WTC11 (cell line): ENCODE measurements around the gene FLNA. TPM values are rescaled to one million over a fixed set of nuclear protein-coding genes. Genes with fewer than 3 reads are reported as not detected.

ENCODE experiments used
- ATAC-seq: fragments of 200-7000 bp; cut with Tn5 transposase; 2 replicates; pipeline ENCODE4 v1.10.0; 2021; ENCODE audit warnings: mild to moderate bottlenecking, moderate library complexity
- CTCF ChIA-PET: fragments of 300-600 bp; sonication (Branson Sonifier 250); formaldehyde crosslinking; loops from one replicate; lab custom pipeline; 2021; ENCODE audit warnings: antibody characterized with exemption; lab: Charles Lee
- POLR2A ChIA-PET: fragments of 350-600 bp; sonication (Branson Sonifier 250); formaldehyde crosslinking; loops from one replicate; lab custom pipeline; 2021; ENCODE audit warnings: antibody characterized with exemption; lab: Charles Lee
- DNase-seq: peaks from one replicate; pipeline ENCODE4 v3.0.0; 2021; ENCODE audit warnings: low spot score
- H3K27ac Mint-ChIP-seq: 2 replicates; pipeline ENCODE4 v1.8.0; 2021; ENCODE audit warnings: mixed read lengths
- H3K27me3 Mint-ChIP-seq: 2 replicates; pipeline ENCODE4 v1.8.0; 2021; ENCODE audit warnings: low read depth, mild to moderate bottlenecking, moderate library complexity, mixed read lengths
- H3K36me3 Mint-ChIP-seq: 2 replicates; pipeline ENCODE4 v1.8.0; 2021; ENCODE audit warnings: mixed read lengths
- H3K4me1 Mint-ChIP-seq: 2 replicates; pipeline ENCODE4 v1.8.0; 2022; ENCODE audit warnings: mixed read lengths
- H3K4me3 Mint-ChIP-seq: 2 replicates; pipeline ENCODE4 v1.8.0; 2021; ENCODE audit warnings: mild to moderate bottlenecking, moderate library complexity, mixed read lengths
- H3K9me3 Mint-ChIP-seq: 2 replicates; pipeline ENCODE4 v1.8.0; 2021; ENCODE audit warnings: mixed read lengths
- ATF6 ChIP-seq: sonication (generic); formaldehyde crosslinking; IDR thresholded peaks from 2 replicates; pipeline ENCODE4 v1.8.1; 2023; ENCODE audit warnings: mild to moderate bottlenecking, missing genetic modification reagents
- EMX1 ChIP-seq: fragments of 250-450 bp; sonication (Bioruptor Pico); IDR thresholded peaks from 2 replicates; pipeline ENCODE4 v1.8.0; 2021; ENCODE audit warnings: mild to moderate bottlenecking
- ERG ChIP-seq: fragments of 250-450 bp; sonication (Bioruptor Pico); IDR thresholded peaks from 2 replicates; pipeline ENCODE4 v1.8.0; 2021; ENCODE audit warnings: mild to moderate bottlenecking
- HMGA2 ChIP-seq: fragments of 250-450 bp; sonication (Bioruptor Pico); IDR thresholded peaks from 2 replicates; pipeline ENCODE4 v1.4.0; 2021; ENCODE audit warnings: mild to moderate bottlenecking, moderate library complexity
- KAT7 ChIP-seq: sonication (generic); formaldehyde crosslinking; IDR thresholded peaks from 2 replicates; pipeline ENCODE4 v1.8.1; 2023; ENCODE audit warnings: missing genetic modification reagents, mild to moderate bottlenecking, borderline replicate concordance
- PRRX2 ChIP-seq: fragments of 250-450 bp; sonication (Bioruptor Pico); IDR thresholded peaks from 2 replicates; pipeline ENCODE4 v1.8.0; 2021; ENCODE audit warnings: mild to moderate bottlenecking
- RORB ChIP-seq: fragments of 250-450 bp; sonication (Bioruptor Pico); IDR thresholded peaks from 2 replicates; pipeline ENCODE4 v1.9.0; 2021; ENCODE audit warnings: mild to moderate bottlenecking
- SOX15 ChIP-seq: fragments of 250-450 bp; sonication (Bioruptor Pico); IDR thresholded peaks from 2 replicates; pipeline ENCODE4 v1.9.0; 2021; ENCODE audit warnings: mild to moderate bottlenecking
- TCF7 ChIP-seq: sonication (generic); formaldehyde crosslinking; IDR thresholded peaks from 2 replicates; pipeline ENCODE4 v1.8.0; 2022; ENCODE audit warnings: mild to moderate bottlenecking, low read depth, missing genetic modification reagents, moderate library complexity
- TEAD1 ChIP-seq: sonication (generic); formaldehyde crosslinking; IDR thresholded peaks from 2 replicates; pipeline ENCODE4 v1.8.0; 2022; ENCODE audit warnings: mild to moderate bottlenecking, missing genetic modification reagents
- ZBTB43 ChIP-seq: sonication (generic); formaldehyde crosslinking; IDR thresholded peaks from 2 replicates; pipeline ENCODE4 v1.8.1; 2023; ENCODE audit warnings: mild to moderate bottlenecking, missing genetic modification reagents
- ZNF219 ChIP-seq: sonication (generic); formaldehyde crosslinking; IDR thresholded peaks from 2 replicates; pipeline ENCODE4 v1.8.0; 2023; ENCODE audit warnings: missing genetic modification reagents, mild to moderate bottlenecking, borderline replicate concordance
- ZNF396 ChIP-seq: fragments of 250-450 bp; sonication (Bioruptor Pico); IDR thresholded peaks from 2 replicates; pipeline ENCODE4 v1.8.0; 2021; ENCODE audit warnings: mild to moderate bottlenecking, moderate library complexity, borderline replicate concordance
- total RNA-seq: library from RNA; stranded (reverse); gene quantifications from 3 replicates; pipeline ENCODE4 v1.2.3, GENCODE V29; 2021
- TF ChIP-seq, protein P1 (sequence below): sonication (generic); formaldehyde crosslinking; IDR thresholded peaks from 2 replicates; pipeline ENCODE4 v1.8.1; 2022; ENCODE audit warnings: low read depth, mild to moderate bottlenecking, moderate library complexity, missing genetic modification reagents, borderline replicate concordance
- TF ChIP-seq, protein P2 (sequence below): sonication (generic); formaldehyde crosslinking; IDR thresholded peaks from 2 replicates; pipeline ENCODE4 v1.8.0; 2022; ENCODE audit warnings: mild to moderate bottlenecking, missing genetic modification reagents
- TF ChIP-seq, protein P3 (sequence below): sonication (generic); formaldehyde crosslinking; IDR thresholded peaks from 2 replicates; pipeline ENCODE4 v1.8.0; 2022; ENCODE audit warnings: mild to moderate bottlenecking, missing genetic modification reagents
- TF ChIP-seq, protein P4 (sequence below): fragments of 250-450 bp; sonication (Bioruptor Pico); conservative IDR thresholded peaks from 2 replicates; pipeline ENCODE4 v1.9.0; 2021; ENCODE audit warnings: mild to moderate bottlenecking

The FLNA gene
- total RNA-seq, 1 experiment from 2014 or later = 1,017 TPM

- no peak for TF ChIP-seq ERG
- TF ChIP-seq TCF7 (CRISPR knock-in tag) = no peak
- no peak for TF ChIP-seq KAT7 (CRISPR knock-in tag)
- TF ChIP-seq PRRX2 (CRISPR knock-in tag) = no peak
- TF ChIP-seq, protein P1, sequence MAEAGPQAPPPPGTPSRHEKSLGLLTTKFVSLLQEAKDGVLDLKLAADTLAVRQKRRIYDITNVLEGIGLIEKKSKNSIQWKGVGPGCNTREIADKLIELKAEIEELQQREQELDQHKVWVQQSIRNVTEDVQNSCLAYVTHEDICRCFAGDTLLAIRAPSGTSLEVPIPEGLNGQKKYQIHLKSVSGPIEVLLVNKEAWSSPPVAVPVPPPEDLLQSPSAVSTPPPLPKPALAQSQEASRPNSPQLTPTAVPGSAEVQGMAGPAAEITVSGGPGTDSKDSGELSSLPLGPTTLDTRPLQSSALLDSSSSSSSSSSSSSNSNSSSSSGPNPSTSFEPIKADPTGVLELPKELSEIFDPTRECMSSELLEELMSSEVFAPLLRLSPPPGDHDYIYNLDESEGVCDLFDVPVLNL (CRISPR knock-in tag) = no peak
- TF ChIP-seq HMGA2 (CRISPR knock-in tag) = no peak
- TF ChIP-seq EMX1 = no peak
- TF ChIP-seq ZNF396 (CRISPR knock-in tag) = no peak
- TF ChIP-seq, protein P2, sequence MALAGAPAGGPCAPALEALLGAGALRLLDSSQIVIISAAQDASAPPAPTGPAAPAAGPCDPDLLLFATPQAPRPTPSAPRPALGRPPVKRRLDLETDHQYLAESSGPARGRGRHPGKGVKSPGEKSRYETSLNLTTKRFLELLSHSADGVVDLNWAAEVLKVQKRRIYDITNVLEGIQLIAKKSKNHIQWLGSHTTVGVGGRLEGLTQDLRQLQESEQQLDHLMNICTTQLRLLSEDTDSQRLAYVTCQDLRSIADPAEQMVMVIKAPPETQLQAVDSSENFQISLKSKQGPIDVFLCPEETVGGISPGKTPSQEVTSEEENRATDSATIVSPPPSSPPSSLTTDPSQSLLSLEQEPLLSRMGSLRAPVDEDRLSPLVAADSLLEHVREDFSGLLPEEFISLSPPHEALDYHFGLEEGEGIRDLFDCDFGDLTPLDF (CRISPR knock-in tag) = no peak
- TF ChIP-seq ZNF219 = no peak
- TF ChIP-seq, protein P3, sequence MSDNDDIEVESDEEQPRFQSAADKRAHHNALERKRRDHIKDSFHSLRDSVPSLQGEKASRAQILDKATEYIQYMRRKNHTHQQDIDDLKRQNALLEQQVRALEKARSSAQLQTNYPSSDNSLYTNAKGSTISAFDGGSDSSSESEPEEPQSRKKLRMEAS (CRISPR knock-in tag) = no peak
- no peak for TF ChIP-seq SOX15 (CRISPR knock-in tag)
- TF ChIP-seq, protein P4, sequence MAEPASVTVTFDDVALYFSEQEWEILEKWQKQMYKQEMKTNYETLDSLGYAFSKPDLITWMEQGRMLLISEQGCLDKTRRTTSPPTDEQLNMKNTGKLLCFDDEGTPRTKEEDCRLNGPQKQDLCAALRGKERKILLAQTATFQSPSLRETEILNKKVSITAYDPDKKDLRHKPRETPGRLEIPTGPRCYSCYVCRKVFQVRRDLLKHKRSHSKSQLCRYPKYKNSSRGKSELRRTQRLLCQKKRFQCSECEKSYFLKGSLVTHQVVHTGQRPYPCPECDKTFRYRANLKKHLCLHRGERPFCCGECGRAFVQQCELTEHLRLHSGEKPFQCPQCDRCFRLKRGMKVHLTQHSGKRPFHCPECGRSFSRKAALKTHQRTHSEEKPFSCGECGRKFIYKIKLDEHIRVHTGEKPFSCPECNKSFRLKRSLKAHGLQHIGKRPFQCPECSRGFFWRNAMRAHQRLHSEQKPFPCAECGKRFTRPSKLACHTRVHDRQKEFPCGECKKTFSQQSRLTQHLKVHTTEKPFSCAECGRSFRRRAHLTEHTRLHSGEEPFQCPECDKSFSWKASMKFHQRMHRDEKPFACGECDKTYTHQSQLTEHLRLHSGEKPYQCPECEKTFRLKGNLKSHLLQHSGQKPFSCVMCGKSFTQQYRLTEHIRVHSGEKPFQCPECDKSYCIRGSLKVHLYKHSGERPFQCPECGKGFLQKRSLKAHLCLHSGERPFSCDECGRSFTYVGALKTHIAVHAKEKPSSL (CRISPR knock-in tag) = no peak
- TF ChIP-seq RORB (CRISPR knock-in tag) = no peak
Measured at GRCh38 chrX:154409222-154409871, 34.9 kb upstream of the FLNA start, which contains the start of gene DNASE1L1 (continued).

DNA sequence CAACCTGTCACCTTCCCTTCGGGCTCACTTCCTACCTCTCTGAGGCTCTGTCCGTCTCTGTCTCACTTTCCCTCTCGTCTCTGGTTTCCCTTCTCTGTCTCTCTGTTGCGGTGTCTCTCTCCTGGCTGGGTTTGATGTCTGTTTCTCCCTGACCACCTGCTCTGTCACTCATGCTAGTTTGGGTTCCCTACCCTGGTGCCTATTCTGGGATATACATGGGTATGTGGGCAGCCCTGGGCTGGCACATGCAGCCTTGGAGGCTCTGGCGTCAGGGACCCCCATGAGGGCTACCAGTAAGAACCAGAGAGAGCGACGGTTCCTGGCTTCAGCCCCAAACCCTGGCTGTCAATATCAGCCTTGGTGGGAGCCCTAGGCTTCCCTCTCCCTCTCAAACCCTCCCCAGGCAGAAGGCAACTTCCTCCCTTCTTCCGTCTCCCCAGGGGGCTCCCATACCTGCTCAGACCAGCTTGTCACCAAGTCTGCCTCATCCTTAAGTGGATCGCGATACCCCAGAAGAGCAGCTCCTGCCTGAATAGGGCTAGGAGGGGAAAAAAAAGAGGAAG lies 34.3 kb upstream of the FLNA start:
- TF ChIP-seq ERG (no peak), ATF6 (CRISPR knock-in tag) (no peak), TEAD1 (CRISPR knock-in tag) (no peak), ZBTB43 (CRISPR knock-in tag) (no peak)
- H3K4me3 Mint-ChIP-seq = peak overlapping the region; percentile 61
- H3K27ac Mint-ChIP-seq = peak overlapping the region; percentile 74
- no peak for ATAC-seq
- H3K4me1 Mint-ChIP-seq = peaks cover 12% of the 10 kb centered on the region
- POLR2A ChIA-PET = interaction anchor here (1.0 to 1.3 kb wide), 2 partner anchors 10 to 30 kb away, joined by 3 to 4 read pairs; partner anchors contain the start of gene EMD
- DNase-seq = no peak
- no peaks in the 10 kb centered on the region for H3K27me3 Mint-ChIP-seq
- CTCF ChIA-PET = interaction anchor here (0.9 to 1.3 kb wide), 3 partner anchors 16 to 82 kb away, joined by 5 to 8 read pairs (median 6); partner anchors contain the start of gene SLC10A3
- no peaks in the 10 kb centered on the region for H3K9me3 Mint-ChIP-seq
- H3K36me3 Mint-ChIP-seq = no peaks in the 10 kb centered on the region
